GM18870 (cell line): ENCODE data around the gene ADRA2C.

Experiments used
- ATAC-seq: cut with Tn5 transposase; IDR thresholded peaks from one replicate; pipeline ENCODE4 v1.9.1; 2021; ENCODE audit warnings: moderate library complexity; ENCODE audit not compliant: unreplicated experiment

The ADRA2C gene

GRCh38 chr4:3791910-3792542 lies 25.8 kb downstream of the ADRA2C start:
- ATAC-seq = no peak

GRCh38 chr4:3792813-3793212 lies 26.6 kb downstream of the ADRA2C start:
- no peak for ATAC-seq

DNA sequence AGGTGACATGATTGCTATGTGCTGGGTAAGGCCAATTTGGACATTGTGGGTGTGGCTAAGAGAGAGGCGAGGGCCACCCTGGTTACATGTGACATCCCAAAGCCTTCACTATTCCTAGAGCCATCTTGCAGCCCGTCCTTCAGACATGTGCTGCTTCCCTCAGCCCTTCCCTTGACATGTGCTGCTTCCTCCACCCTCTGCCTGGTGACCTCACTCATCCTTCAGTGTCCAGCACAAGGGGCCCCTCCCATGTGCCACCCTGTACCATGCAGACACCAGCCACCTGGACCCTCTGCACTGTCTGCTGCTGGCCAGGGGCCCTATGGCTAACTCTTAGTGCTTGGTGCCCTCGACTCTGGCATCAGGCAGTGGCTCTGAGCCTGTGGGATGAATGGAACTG lies 27.4 kb downstream of the ADRA2C start:
- ATAC-seq = no peak

GRCh38 chr4:3796960-3797359 lies 30.8 kb downstream of the ADRA2C start:
- ATAC-seq = no peak

DNA sequence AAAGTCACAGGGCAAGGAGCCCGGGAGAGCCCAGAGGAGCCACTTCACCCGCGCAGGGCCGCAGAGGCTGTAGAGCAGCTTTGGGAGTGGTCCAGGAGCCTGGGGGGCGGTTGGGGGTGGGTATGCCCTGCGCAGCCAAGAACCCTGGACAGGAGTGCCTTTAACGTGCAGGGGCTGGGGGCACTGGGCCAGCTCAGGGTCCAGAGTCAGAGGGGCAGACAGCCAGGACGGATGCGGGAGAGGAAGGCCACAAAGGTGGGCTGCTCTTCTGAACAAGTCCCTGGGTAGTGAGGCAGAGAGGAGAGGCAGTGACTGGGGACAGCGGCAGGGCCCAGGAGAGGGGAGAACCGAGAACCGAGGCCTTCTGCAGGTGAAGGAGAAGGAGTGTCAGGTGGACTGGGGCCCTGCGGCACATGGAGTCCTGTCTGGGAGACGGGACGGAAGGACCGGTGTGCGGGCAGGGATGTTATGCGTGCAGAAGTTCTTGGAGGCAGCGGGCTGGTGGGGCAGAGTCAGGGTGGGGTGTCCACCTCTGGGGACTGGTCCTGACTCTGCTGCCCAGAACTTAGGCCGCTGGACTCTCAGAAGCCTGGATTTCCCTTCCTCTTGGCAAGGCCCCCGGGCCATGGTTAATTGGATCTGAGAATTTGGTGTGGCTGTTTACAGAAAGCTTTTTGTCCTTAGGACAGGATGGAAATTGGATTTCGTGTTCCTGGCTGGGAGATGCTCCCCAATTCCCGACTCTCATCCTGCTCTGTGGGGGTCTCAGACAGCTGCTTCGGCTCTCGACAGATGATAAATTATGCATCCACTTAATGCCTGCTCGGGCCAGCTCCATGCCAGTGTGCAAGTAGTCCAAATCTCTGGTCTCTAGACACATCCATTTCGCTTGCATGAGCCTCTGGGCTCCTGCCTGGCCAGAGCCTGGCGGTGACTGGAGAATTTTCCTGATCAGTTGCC lies 31.9 kb downstream of the ADRA2C start:
- ATAC-seq = no peak

DNA sequence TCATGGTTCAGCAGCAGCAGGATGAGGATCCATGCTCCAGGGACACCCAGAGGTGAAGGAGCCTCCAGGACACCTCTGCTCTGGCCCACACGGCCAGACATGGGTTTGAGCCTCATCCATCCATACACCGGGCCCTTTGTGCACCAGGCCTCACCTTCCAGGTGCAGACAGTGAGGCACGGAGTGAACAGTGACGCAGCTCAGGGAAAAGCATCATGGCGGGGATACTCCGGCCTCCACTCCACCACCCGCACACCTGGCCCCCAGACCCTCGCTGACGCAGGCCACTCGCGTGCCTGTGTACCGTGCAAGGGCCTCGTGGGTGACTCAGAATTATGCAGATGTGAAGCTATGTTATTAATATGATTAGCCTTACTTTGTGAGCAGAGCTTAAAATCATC lies 33.3 kb downstream of the ADRA2C start:
- no peak for ATAC-seq

DNA sequence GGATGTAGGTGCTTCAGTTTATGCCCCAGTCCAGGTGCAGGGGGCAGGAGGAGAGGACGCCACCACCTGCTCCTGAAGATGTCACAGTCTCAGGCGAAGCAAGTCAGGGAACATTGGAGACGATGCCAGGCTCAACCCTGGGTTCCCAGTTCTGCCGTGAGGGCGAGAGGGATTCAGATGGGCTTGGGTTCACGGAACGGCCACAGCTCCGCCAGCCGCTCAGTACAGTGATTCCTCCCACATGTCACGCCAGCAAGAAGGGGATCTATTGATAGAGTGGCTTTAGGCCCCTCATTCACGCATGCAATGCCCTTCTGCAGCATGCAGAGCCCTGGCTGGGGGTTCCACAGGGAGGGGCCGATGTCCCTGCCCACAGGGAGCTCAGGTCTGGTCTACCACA lies 34.2 kb downstream of the ADRA2C start:
- ATAC-seq = no peak

- ATAC-seq = no peak
Observed at GRCh38 chr4:3801521-3801920, 35.3 kb downstream of the ADRA2C start.

GRCh38 chr4:3801931-3802550 lies 35.9 kb downstream of the ADRA2C start:
- no peak for ATAC-seq

GRCh38 chr4:3802571-3803474 lies 36.6 kb downstream of the ADRA2C start:
- ATAC-seq = no peak

DNA sequence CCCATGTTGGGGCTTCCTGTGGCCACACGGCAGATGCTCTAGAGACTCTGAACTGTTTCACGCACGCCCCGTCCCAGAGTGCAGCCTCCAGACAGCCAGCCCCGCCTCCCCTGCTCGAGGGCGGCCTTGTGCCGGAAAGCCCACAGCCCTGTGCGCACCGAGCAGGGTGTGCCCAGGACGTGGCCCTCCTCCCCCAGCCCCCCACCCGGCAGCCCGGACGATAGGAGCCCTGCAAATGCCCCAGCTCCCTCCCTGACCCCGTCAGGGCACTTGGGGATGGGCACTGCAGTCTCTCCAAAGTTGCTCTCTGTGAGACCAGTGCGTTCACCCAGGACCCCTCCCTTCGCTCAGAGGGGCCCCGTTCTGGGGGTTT lies 37.3 kb downstream of the ADRA2C start:
- no peak for ATAC-seq

DNA sequence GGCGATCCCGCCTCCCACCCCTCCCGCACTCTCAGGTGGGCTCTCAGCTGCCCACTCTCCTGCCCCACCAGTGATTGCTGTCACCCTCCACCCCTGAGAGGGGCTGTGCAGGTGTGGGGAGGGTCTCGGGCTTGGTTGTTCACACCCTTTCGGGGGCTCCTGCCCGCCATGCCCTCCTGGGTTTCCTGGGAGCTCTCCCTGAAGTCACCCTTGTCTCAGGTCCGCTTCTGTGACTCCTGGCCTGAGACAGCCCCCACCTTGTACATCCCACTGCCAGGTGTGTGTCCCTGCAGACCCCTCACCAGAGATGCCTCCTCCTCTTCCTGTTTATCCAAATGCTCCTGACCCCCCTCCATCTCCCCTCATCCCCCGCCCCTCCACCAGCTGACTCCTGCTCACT lies 37.8 kb downstream of the ADRA2C start:
- no peak for ATAC-seq

- ATAC-seq = no peak
Observed at GRCh38 chr4:3805026-3805425, 38.8 kb downstream of the ADRA2C start.

- ATAC-seq = no peak
Observed at GRCh38 chr4:3805731-3806130, 39.5 kb downstream of the ADRA2C start.

DNA sequence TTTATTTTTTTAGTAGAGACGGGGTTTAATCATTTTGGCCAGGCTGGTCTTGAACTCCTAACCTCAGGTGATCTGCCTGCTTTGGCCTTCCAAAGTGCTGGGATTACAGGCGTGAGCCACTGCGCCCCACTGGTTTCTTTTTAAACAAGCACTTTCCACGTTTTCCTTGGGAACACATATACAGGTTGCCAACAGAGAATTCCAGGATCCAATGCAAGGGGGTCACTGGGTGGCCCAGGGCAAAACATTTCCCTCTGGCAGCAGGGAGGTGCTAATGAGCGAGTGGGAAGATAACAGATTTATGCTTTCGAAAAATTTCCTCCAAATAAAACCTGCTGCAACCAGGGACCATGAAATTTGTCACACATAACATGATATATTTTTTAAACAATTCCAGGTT lies 41.1 kb downstream of the ADRA2C start:
- ATAC-seq = no peak

DNA sequence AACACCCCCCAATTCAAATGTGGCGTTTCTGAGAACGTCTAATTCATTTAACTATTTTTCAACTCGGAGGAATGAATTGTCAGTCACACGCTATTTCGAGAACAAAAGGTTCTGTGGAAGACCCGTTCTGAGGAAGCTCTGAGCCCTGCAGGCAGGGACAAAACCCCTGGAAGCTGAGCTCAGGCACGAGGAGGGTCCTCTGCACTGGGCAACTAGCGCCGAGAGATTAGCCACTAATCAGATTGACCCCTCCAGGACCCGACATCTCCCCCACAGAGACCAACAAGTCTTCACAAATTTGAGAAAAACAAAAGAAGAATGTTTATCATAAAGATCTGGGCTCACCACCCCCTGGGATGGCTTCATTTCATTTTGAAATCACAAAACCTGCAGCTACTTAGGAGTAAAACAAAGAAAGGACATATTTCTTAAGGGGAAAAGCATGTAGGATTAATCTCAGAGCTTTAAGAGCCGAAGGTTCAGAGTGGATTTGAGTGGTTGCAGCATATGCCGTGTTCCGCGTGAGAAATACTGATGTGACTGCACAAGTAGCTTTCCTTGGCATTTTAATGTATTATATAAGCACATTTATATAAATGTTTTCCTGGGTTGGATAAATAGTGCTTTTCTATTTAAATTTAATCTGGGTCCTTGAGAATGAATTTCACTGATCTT lies 41.8 kb downstream of the ADRA2C start:
- ATAC-seq = no peak

DNA sequence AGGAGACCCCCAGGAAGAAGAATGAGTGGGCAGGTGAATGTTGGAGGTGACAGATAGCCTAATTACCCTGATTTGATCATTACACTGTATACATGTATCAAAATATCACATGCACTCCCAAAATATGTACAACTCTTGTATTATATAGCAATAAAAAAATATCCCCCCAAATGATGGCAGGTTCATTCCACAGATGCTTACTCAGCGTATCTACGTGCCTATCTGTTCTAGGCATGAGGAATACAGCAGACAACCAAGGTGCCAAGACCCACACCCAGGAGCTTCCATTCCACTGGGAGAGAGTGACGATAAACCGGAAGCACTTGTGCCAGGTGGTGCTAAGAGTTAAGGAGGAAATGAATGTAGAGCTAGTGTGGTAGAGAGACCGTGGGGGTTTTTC lies 42.4 kb downstream of the ADRA2C start:
- ATAC-seq = no peak

DNA sequence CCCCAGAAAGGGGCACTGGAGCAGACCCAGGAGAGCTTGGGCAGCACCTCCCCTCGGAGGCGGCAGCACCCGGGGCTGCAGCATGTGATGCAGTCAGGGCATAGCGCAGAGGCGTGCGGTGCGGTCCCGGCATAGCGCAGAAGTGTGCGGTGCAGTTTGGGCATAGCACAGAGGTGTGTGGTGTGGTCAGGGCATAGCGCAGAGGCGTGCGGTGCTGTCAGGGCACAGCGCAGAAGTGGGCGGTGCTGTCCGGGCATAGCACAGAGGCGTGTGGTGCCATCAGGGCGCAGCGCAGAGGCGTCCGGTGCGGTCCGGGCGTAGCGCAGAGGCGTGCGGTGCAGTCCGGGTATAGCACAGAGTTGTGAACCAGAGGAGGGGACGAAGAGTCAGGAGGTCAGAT lies 42.8 kb downstream of the ADRA2C start:
- ATAC-seq = no peak

GRCh38 chr4:3809451-3810110 lies 43.4 kb downstream of the ADRA2C start:
- ATAC-seq = no peak

- ATAC-seq = no peak
Observed at GRCh38 chr4:3810111-3810680, 44.0 kb downstream of the ADRA2C start.
